Mesenchymal stem cell (in vitro differentiated cells and primary cell): Measurements from ENCODE around the gene PSMG1.
A peak's percentile ranks its signal among the peaks of the same experiment; 100 is the strongest.

Experiments used
- DNase-seq: peaks from one replicate; pipeline ENCODE4 v3.0.0-alpha.2; 2013
- H2AFZ ChIP-seq: one replicate; pipeline ENCODE4 v1.6.1; 2013; ENCODE audit warnings: low read depth, mild to moderate bottlenecking, control low read depth, inconsistent platforms, low read length, moderate library complexity
- H2AK5ac ChIP-seq: 2 replicates; pipeline ENCODE4 v1.6.1; 2013; ENCODE audit warnings: low read length, moderate library complexity, mild to moderate bottlenecking, inconsistent platforms; ENCODE audit not compliant: severe bottlenecking
- H2BK120ac ChIP-seq: one replicate; pipeline ENCODE4 v1.6.1; 2013; ENCODE audit warnings: low read depth, mild to moderate bottlenecking, inconsistent platforms, low read length, moderate library complexity
- H2BK12ac ChIP-seq, 2 experiments: one replicate each; pipeline ENCODE4 v1.6.1; 2013; ENCODE audit warnings: inconsistent platforms in 2 of 2, low read length in 2 of 2, mild to moderate bottlenecking in 2 of 2, moderate library complexity in 2 of 2, control low read depth in 1 of 2
- H2BK15ac ChIP-seq: one replicate; pipeline ENCODE4 v1.6.1; 2013; ENCODE audit warnings: mild to moderate bottlenecking, low read depth, inconsistent platforms; ENCODE audit not compliant: poor library complexity, severe bottlenecking
- H2BK5ac ChIP-seq: 2 replicates; pipeline ENCODE4 v1.6.1; 2013; ENCODE audit warnings: low read depth, mild to moderate bottlenecking, low read length, control low read depth, inconsistent platforms; ENCODE audit not compliant: poor library complexity, severe bottlenecking
- H3K14ac ChIP-seq, 2 experiments: one replicate each; pipeline ENCODE4 v1.6.1; 2013; ENCODE audit warnings: inconsistent platforms in 2 of 2, low read length in 2 of 2, control low read depth in 1 of 2, mild to moderate bottlenecking in 1 of 2, moderate library complexity in 1 of 2
- H3K18ac ChIP-seq, 2 experiments: one replicate each; pipeline ENCODE4 v1.6.1; 2013; ENCODE audit warnings: inconsistent platforms in 2 of 2, low read length in 2 of 2, control low read depth in 1 of 2, low read depth in 1 of 2, mild to moderate bottlenecking in 1 of 2
- H3K23ac ChIP-seq, 2 experiments: one replicate each; pipeline ENCODE4 v1.6.1; 2013; ENCODE audit warnings: inconsistent platforms in 2 of 2, low read length in 2 of 2, mild to moderate bottlenecking in 2 of 2, moderate library complexity in 2 of 2, control low read depth in 1 of 2
- H3K27ac ChIP-seq: 2 replicates; pipeline ENCODE4 v1.5.1; 2013; ENCODE audit warnings: mild to moderate bottlenecking, moderate library complexity, low read length, control low read depth, inconsistent platforms; ENCODE audit not compliant: poor library complexity, severe bottlenecking
- H3K27me3 ChIP-seq, 2 experiments: 2 replicates each; pipeline versions ENCODE4 v1.6.1 to v1.7.0; 2013; ENCODE audit warnings: low read length in 2 of 2, mild to moderate bottlenecking in 2 of 2, moderate library complexity in 2 of 2, control low read depth in 1 of 2, inconsistent platforms in 1 of 2; ENCODE audit not compliant: control insufficient read depth in 1 of 2, insufficient read depth in 1 of 2
- H3K36me3 ChIP-seq, 2 experiments: 2 replicates each; pipeline versions ENCODE4 v1.6.1 to v1.7.0; 2013; ENCODE audit warnings: low read length in 2 of 2, control low read depth in 1 of 2, inconsistent platforms in 1 of 2, low read depth in 1 of 2, mild to moderate bottlenecking in 1 of 2; ENCODE audit not compliant: insufficient read depth in 2 of 2, control insufficient read depth in 1 of 2
- H3K4ac ChIP-seq, 2 experiments: one replicate each; pipeline ENCODE4 v1.6.1; 2013; ENCODE audit warnings: inconsistent platforms in 2 of 2, low read length in 2 of 2, mild to moderate bottlenecking in 2 of 2, moderate library complexity in 2 of 2, control low read depth in 1 of 2, low read depth in 1 of 2
- H3K4me1 ChIP-seq: 2 replicates; pipeline ENCODE4 v1.6.1; 2013; ENCODE audit warnings: low read depth, low read length, control low read depth; ENCODE audit not compliant: control insufficient read depth, insufficient read depth
- H3K4me2 ChIP-seq: 2 replicates; pipeline ENCODE4 v1.6.1; 2013; ENCODE audit warnings: low read length, mild to moderate bottlenecking, inconsistent platforms; ENCODE audit not compliant: poor library complexity, severe bottlenecking
- H3K4me3 ChIP-seq, 2 experiments: 2 replicates each; pipeline versions ENCODE4 v1.5.1 to v1.7.0; 2013; ENCODE audit warnings: low read length in 2 of 2, mild to moderate bottlenecking in 2 of 2, control low read depth in 1 of 2, low read depth in 1 of 2; ENCODE audit not compliant: insufficient read depth in 1 of 2
- H3K79me1 ChIP-seq: replicated peaks from 2 replicates; pipeline ENCODE4 v1.6.1; 2013; ENCODE audit warnings: mild to moderate bottlenecking, control low read depth, low read length, inconsistent platforms; ENCODE audit not compliant: poor library complexity, severe bottlenecking
- H3K9ac ChIP-seq: 2 replicates; pipeline ENCODE4 v1.7.0; 2013; ENCODE audit warnings: mild to moderate bottlenecking, low read length, moderate library complexity
- H3K9me3 ChIP-seq: 2 replicates; pipeline ENCODE4 v1.7.0; 2013; ENCODE audit warnings: mild to moderate bottlenecking, low read length; ENCODE audit not compliant: control insufficient read depth
- H4K8ac ChIP-seq: one replicate; pipeline ENCODE4 v1.6.1; 2013; ENCODE audit warnings: inconsistent platforms, mild to moderate bottlenecking, low read length, moderate library complexity
- H4K91ac ChIP-seq: one replicate; pipeline ENCODE4 v1.6.1; 2013; ENCODE audit warnings: mild to moderate bottlenecking, low read length, inconsistent platforms
- WGBS: methylation state at CpG from one replicate; pipeline ENCODE4 v1.1.7; 2013; ENCODE audit warnings: mixed read lengths; 5-methylcytosine and 5-hydroxymethylcytosine counted together

PSMG1 gene

GRCh38 chr21:39196838-39197237 lies 13.6 kb upstream of the PSMG1 start:
- no CpG with 5 or more reads among the region's 1 CpG for WGBS
- Histone ChIP-seq H3K14ac (no peak overlapping the region), H2AFZ (no peak overlapping the region), H3K36me3 (peaks cover 11 to 92% of the 10 kb centered on the region in 2 experiments), H3K27me3 (no peaks in the 10 kb centered on the region), H3K4me2 (no peak overlapping the region), H4K91ac (no peak overlapping the region), H3K27ac (no peak overlapping the region), H3K23ac (no peak overlapping the region), H3K4me3 (no peak overlapping the region), H3K9ac (no peak overlapping the region), H2BK120ac (no peak overlapping the region), H3K18ac (no peak overlapping the region), H3K4ac (no peak overlapping the region), H3K79me1 (peaks cover 15% of the 10 kb centered on the region), H2BK5ac (no peak overlapping the region), H3K9me3 (no peaks in the 10 kb centered on the region), H2BK15ac (no peak overlapping the region), H2BK12ac (no peak overlapping the region), H4K8ac (no peak overlapping the region), H3K4me1 (no peaks in the 10 kb centered on the region), H2AK5ac (no peak overlapping the region)
- DNase-seq = no peak

GRCh38 chr21:39196310-39196709 lies 13.1 kb upstream of the PSMG1 start:
- Histone ChIP-seq H2BK15ac (no peak overlapping the region), H2BK120ac (no peak overlapping the region), H3K4me3 (no peak overlapping the region), H3K27me3 (no peaks in the 10 kb centered on the region), H2BK12ac (no peak overlapping the region), H3K4me1 (no peaks in the 10 kb centered on the region), H3K9me3 (no peaks in the 10 kb centered on the region), H2AK5ac (no peak overlapping the region), H3K23ac (no peak overlapping the region), H2AFZ (no peak overlapping the region), H3K14ac (no peak overlapping the region), H3K4me2 (no peak overlapping the region), H3K18ac (no peak overlapping the region), H3K36me3 (peaks cover 11 to 92% of the 10 kb centered on the region in 2 experiments), H3K27ac (no peak overlapping the region), H3K79me1 (peaks cover 15% of the 10 kb centered on the region), H3K9ac (no peak overlapping the region), H4K91ac (no peak overlapping the region), H2BK5ac (no peak overlapping the region), H3K4ac (no peak overlapping the region), H4K8ac (no peak overlapping the region)
- over 99% methylated on average over 4 of the region's 7 CpGs for WGBS
- DNase-seq = no peak

GRCh38 chr21:39193380-39193779 lies 10.1 kb upstream of the PSMG1 start:
- no peak overlapping the region for H2BK15ac ChIP-seq
- H3K79me1 ChIP-seq = peaks cover 14% of the 10 kb centered on the region
- H2BK12ac ChIP-seq = no peak overlapping the region
- H2BK120ac ChIP-seq = no peak overlapping the region
- H2BK5ac ChIP-seq = no peak overlapping the region
- H2AFZ ChIP-seq = no peak overlapping the region
- DNase-seq = no peak
- no peak overlapping the region for H4K8ac ChIP-seq
- no peak overlapping the region for H3K18ac ChIP-seq
- H3K9me3 ChIP-seq = no peaks in the 10 kb centered on the region
- H3K4me3 ChIP-seq = no peak overlapping the region
- no peak overlapping the region for H4K91ac ChIP-seq
- no CpG with 5 or more reads among the region's 1 CpG for whole genome bisulfite sequencing
- peaks cover 0 to 73% of the 10 kb centered on the region in 2 experiments for H3K36me3 ChIP-seq
- no peak overlapping the region for H3K9ac ChIP-seq
- H3K14ac ChIP-seq = no peak overlapping the region
- no peak overlapping the region for H2AK5ac ChIP-seq
- H3K23ac ChIP-seq = no peak overlapping the region
- no peaks in the 10 kb centered on the region for H3K4me1 ChIP-seq
- no peak overlapping the region for H3K4ac ChIP-seq
- H3K27me3 ChIP-seq = no peaks in the 10 kb centered on the region
- no peak overlapping the region for H3K27ac ChIP-seq
- no peak overlapping the region for H3K4me2 ChIP-seq

- no peak overlapping the region for H2BK120ac ChIP-seq
- H2AK5ac ChIP-seq = no peak overlapping the region
- H3K23ac ChIP-seq = no peak overlapping the region
- no peak overlapping the region for H3K4ac ChIP-seq
- H3K36me3 ChIP-seq = peaks cover 0 to 45% of the 10 kb centered on the region in 2 experiments
- peak overlapping the region; percentile 19 for H3K9ac ChIP-seq
- no peak for DNase-seq
- H2BK5ac ChIP-seq = no peak overlapping the region
- no peak overlapping the region for H3K18ac ChIP-seq
- no peaks in the 10 kb centered on the region for H3K9me3 ChIP-seq
- H3K79me1 ChIP-seq = peaks cover 8% of the 10 kb centered on the region
- H4K8ac ChIP-seq = no peak overlapping the region
- no peak overlapping the region for H2AFZ ChIP-seq
- H2BK12ac ChIP-seq = no peak overlapping the region
- H3K14ac ChIP-seq = no peak overlapping the region
- H3K4me3 ChIP-seq = no peak overlapping the region
- no peaks in the 10 kb centered on the region for H3K4me1 ChIP-seq
- H3K4me2 ChIP-seq = no peak overlapping the region
- H3K27ac ChIP-seq = no peak overlapping the region
- no peak overlapping the region for H2BK15ac ChIP-seq
- H3K27me3 ChIP-seq = no peaks in the 10 kb centered on the region
- no peak overlapping the region for H4K91ac ChIP-seq
Observed at GRCh38 chr21:39189857-39190604, 6.8 kb upstream of the PSMG1 start.
